ENCODE data around the gene GALNT10.

GALNT10 gene

GRCh38 chr5:154179846-154180710 is 10.5 kb upstream of the GALNT10 start:
- DNase-seq, result peak; percentile 43 to 78 (median 67)

- DNase-seq, result no peak
These were observed 9.4 kb upstream of the GALNT10 start for GRCh38 chr5:154181161-154181560.

- peak in 2 of 4 experiments; percentile 4 to 31 for DNase-seq
These were observed 1.2 kb upstream of the GALNT10 start for GRCh38 chr5:154189256-154189818.

GRCh38 chr5:154189819-154190594 is 526 bp upstream of the GALNT10 start:
- DNase-seq, result peak; percentile 84 to 94 (median 92)

- DNase-seq, result no peak
These were observed 1.1 kb downstream of the GALNT10 start for GRCh38 chr5:154191467-154192261.

GRCh38 chr5:154193283-154193682 is 2.8 kb downstream of the GALNT10 start:
- DNase-seq, result no peak

GRCh38 chr5:154193701-154194121 is 3.2 kb downstream of the GALNT10 start:
- no peak for DNase-seq

- DNase-seq, result no peak
These were observed 4.1 kb downstream of the GALNT10 start for GRCh38 chr5:154194345-154195329.

- no peak for DNase-seq
These were observed 5.7 kb downstream of the GALNT10 start for GRCh38 chr5:154196281-154196680.

- peak; percentile 32 to 62 (median 55) for DNase-seq
These were observed 6.6 kb downstream of the GALNT10 start for GRCh38 chr5:154196955-154197652.

- DNase-seq, result no peak
These were observed 7.4 kb downstream of the GALNT10 start for GRCh38 chr5:154197801-154198491.

GRCh38 chr5:154198611-154199230 is 8.2 kb downstream of the GALNT10 start:
- no peak for DNase-seq

- no peak for DNase-seq
These were observed 8.7 kb downstream of the GALNT10 start for GRCh38 chr5:154199263-154199662.

GRCh38 chr5:154199671-154200220 is 9.2 kb downstream of the GALNT10 start:
- no peak for DNase-seq

GRCh38 chr5:154200221-154200620 is 9.7 kb downstream of the GALNT10 start:
- DNase-seq, result no peak

GRCh38 chr5:154201108-154201769 is 10.7 kb downstream of the GALNT10 start:
- no peak for DNase-seq

- no peak for DNase-seq
These were observed 12.1 kb downstream of the GALNT10 start for GRCh38 chr5:154202379-154203260.

All from suppressor macrophage (primary cell).